Mesenteric fat pad (tissue), 1 donor: ENCODE measurements around the gene COL4A5. TPM values are rescaled to one million over a fixed set of nuclear protein-coding genes. Genes with fewer than 3 reads are reported as not detected.

Experiments used
- DNase-seq: peaks from one replicate; pipeline ENCODE4 v3.0.0-alpha.2; 2020; ENCODE audit warnings: low spot score
- total RNA-seq: library from RNA; stranded (reverse); fragmentation: NEBNext Ultra II Directional; extraction: Animal tissue kit (Norgen Biotek cat#: 25700); gene quantifications from one replicate; pipeline ENCODE4 v1.2.1, GENCODE V29; 2021
- donor health status: DM: yes; HTN: yes; CAD: no.

Gene COL4A5
- total RNA-seq, 1 donor from 2014 or later = 1.7 TPM

GRCh38 chrX:108640817-108641216, 201.2 kb downstream of the COL4A5 start:
- DNase-seq = no peak

GRCh38 chrX:108641589-108642272, 202.1 kb downstream of the COL4A5 start:
- DNase-seq = no peak

- DNase-seq = no peak
Measured at GRCh38 chrX:108642273-108642628, 202.6 kb downstream of the COL4A5 start.

DNA sequence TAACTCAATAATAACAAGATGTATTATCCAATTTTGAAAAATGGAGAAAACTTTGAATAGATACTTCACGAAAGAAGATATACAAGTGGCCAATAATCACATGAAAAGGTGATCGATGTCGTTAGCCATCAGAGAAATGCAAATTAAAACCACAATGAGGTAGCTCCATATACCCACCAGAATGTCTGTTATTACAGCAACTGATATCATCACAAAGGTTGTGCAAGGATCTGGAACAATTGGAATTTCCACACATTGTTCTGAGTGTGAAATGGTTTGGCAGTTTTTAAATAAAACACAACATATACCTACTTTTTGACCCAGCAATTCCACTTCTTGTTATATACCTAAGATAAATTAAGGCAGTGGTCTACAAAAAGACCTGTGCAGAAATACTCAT, 225.1 kb downstream of the COL4A5 start:
- no peak for DNase-seq

DNA sequence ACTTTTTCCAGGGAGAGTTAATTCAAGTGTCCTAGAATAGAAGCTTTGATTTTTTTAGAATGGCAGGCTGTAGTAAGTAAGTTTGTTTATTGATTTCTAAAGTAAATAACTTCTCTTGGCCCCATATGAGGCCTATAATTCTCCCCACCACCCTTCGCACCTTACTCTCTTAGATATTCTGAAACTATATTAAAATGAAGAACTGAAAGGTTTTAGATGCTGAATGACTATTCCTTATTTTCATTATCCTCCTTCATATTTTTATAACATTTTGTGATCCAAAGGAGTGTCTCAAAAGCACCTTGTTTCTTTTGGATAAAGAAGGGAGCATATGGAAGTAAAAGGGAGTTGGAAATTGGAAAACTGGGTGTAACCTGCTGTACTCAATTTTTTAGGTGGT, 226.5 kb downstream of the COL4A5 start:
- DNase-seq = no peak

DNA sequence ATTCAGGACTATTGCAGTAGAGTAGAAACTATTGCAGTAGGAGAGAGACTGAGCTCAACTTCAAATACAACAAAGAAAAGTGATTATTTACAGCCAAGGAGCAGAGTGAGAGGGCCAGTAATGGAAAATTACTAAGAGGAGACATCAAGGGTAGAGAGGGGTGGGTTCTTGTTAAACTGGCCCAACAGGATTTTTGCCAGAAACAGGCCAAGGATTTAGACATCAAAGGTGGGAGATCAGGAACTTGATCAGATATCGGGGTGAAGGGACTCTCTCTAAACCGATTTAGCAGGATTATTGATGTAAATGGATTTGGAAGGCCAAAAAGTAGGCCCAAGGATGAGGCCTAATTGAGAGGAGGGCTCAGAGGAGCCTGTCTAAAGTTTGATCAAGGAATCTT, 231.9 kb downstream of the COL4A5 start:
- no peak for DNase-seq

GRCh38 chrX:108696690-108697089, 257.1 kb downstream of the COL4A5 start:
- no peak for DNase-seq

DNA sequence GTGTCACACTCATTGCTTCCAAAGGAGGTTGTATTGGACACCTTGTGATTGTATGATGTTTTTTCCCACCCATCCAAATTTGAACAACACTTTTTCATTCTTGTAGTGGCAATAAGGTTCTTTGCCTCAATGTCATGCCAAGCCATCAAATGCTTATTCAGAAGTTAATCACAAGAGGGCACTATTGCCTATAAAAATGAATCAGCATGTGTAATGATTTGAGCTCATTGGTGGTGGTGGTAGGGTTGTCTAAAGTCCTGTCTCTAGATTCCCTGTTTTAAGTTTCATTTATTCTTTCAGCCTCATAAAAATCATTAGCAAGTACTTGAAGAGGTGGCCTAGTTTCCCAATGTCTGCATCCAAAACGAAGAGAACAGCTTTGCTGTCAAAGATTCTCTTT, 259.7 kb downstream of the COL4A5 start:
- no peak for DNase-seq

DNA sequence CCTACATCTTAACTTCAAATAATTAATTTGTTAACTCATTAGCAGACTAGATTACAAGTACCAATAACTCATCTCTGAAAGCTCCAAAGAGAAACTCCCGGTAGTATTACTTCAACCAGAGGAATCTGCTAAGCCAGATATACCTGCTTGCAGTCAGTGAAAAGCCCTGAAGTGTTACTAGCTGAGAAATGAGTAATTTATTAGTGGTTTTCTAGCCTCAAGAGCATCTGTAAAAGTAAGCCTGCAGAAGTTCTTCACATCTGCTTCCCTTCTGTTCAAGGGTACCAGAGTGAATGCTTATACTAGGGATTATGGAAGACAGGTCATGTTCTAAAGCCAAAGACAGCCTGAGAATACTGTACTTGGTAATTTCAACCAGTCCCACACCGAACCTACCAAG, 262.0 kb downstream of the COL4A5 start:
- no peak for DNase-seq

DNA sequence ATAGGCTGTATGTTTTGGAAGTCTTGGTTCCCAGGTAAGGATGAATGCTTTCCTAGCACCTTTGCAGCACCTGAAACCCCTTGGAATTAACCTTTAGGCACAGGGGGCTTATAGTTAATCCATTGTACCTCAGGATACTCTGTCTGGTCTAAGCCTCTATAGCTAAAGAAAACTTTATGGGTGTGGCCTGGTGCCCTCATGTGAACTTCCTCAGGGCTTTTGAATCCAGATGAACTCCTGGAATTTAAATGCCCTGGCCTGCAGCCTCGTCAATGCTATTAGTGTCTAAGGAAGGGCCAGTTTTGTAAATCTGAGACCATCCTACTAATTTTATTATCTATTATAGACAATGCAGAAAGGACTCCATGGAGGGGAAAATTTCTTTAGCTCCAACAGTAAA, 262.9 kb downstream of the COL4A5 start:
- no peak for DNase-seq

- no peak for DNase-seq
Measured at GRCh38 chrX:108704839-108705238, 265.2 kb downstream of the COL4A5 start.

DNA sequence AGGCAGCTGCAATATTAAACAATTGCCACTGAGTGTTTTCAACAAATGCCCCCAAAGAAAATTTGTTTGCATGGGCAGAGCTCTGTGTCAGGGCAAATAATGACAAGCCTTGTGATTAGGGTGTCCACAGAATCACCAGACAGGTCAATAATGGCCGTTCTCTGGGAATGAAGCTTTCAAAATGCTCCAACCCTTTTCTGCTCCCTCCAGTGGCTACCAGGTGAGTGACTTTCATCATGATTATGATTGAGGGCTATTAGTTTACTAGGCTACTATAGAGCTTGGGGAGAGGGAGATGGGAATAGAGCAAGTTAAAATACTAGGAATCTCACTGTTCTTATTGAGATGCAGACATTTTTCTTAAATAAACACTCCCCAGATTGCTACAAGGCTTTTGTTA, 273.2 kb downstream of the COL4A5 start:
- DNase-seq = no peak

GRCh38 chrX:108722561-108722960, 282.9 kb downstream of the COL4A5 start:
- DNase-seq = no peak

- no peak for DNase-seq
Measured at GRCh38 chrX:108726748-108727147, 287.1 kb downstream of the COL4A5 start.

- no peak for DNase-seq
Measured at GRCh38 chrX:108731153-108731552, 291.5 kb downstream of the COL4A5 start.

GRCh38 chrX:108732630-108733321, 293.1 kb downstream of the COL4A5 start:
- no peak for DNase-seq

DNA sequence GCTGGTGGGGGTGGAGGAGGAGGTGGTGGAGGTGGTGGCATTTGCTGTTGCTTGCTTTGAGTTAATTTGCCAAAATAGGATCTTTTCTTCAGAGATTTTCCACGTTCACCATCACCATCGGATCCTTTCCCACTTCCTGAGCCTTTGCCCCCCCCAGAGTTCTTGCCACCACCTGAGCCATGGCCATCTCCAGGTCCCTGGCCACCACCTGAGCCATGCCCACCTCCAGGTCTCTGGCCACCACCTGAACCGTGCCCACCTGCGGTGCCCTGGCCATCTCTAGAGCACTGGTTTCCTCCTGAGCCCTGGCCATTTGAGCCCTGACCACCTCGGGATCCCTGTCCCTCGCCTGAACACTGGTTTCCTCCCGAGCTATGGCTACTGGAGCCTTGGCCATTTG, 294.8 kb downstream of the COL4A5 start:
- DNase-seq = no peak

GRCh38 chrX:108735091-108735678, 295.5 kb downstream of the COL4A5 start:
- DNase-seq = peak; percentile 87

DNA sequence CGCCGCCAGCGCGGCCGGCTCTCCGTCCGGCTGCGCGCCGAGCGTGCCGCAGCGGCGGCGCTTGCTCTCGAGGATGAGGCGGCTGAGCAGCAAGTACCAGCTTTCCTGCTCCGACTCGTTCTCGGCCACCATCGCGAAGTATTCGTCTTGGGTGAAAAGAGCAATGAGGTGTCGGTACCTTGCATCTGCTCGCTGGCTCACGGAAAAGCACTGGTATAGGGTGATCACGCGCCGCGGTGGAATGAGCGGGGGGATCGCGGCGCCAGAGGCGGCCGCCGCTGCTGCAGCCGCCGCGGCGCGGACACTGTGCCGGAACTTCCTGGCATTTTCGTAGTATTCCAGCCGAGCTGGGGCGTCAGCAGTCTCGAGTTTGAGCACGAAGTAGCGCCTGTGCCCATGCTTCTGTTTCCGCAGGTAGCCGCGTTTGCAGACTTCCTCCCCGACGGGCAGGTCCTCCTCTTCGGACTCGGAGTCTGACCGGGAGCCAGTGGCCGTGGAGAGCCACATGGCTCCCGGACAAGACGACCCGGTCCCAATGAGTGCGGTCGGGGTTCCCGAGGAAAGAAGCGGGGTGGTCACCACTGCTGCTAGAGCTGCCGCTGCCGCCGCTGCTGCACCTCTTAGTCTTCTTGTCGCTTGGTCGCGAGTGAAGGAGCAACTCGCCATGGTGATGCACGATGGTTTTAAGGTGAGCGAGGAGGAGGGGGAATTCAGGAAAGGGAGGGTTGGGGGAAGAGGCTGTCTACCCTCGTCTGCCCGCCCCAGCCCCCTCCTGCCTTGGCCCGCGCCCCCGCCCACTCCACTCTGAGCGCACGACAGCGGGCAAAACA, 296.3 kb downstream of the COL4A5 start:
- no peak for DNase-seq

DNA sequence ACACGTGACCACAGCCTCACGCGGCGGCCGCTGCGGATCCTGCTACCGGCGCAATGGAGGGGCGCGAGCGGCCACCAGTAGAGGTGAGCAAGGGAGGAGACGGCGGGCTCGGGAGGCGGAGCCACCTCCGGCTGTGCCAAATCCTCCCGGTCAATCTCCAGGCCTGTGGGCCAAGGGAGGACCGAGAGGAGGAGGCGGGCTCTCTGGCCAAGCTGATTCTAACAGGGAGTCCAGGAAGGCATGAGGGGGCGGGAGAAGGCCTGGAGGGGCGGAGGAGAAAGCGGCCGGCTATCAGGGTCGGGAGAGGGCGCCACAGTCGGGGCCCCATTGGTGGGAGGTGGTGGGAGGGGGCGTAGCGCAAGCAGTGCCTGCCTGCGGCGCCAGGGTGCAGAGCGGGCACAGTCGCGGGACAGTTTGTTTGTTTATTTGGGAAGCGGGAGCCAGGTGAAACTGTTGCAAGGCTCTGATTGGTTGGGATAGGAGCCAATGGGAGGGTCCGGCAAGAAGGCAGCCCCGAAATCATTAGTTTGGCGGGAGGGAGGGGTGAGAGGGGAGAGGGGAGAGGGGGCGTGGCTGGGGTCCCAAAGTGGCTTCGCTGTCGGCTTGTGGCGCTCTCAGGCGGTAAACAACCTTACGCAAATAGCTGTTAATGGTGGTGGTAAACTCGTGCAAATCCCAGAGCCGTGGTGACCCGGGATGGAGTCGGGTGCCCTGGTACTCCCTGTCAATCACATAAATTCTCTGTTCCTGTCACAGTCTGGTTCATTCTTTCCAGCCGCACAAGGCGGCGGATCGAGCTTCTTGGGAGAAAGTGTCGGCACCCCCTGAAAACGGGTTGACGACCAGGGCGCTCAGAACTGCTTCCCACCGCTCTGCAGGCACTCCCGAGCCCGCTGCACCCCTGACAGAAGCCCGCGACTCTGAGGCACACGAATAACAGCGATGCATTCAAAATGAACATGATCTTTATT, 297.2 kb downstream of the COL4A5 start, which contains the start of gene IRS4:
TSS of gene IRS4 (minus strand) at position 55 of the 971 bp plus-strand sequence.
- no peak for DNase-seq

DNA sequence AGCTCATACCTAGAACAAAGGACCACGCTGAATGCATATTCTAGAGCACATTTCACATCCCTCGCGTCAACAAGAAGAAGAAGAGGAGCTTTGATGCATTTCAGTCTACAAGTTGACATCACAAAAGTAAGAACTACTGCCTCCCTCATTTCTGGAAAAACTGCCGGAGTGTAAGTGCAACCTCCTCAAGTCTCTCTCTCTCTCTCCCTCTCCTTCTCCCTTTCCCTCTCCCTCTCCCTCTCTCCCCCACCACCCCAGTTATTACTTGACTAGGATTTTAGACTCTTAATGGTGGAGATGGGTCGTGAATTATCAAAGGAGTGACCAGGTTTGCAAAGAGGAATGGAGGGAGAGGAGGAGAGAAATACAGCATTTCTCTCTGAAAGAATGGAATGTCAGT, 298.1 kb downstream of the COL4A5 start:
- DNase-seq = no peak
